Natural killer cell (primary cell): Measurements from ENCODE around the gene TRIM65. TPM values are rescaled to one million over a fixed set of nuclear protein-coding genes. Genes with fewer than 3 reads are reported as not detected.

Experiments used
- ATAC-seq, 3 donors: fragments of 150-1000 bp in 2 of 3; fragments of 200-7000 bp in 1 of 3; cut with Tn5 transposase; 1 replicate in 1 of 3; 2 replicates in 2 of 3; pipeline ENCODE4 v1.10.0; 2021; ENCODE audit warnings: mild to moderate bottlenecking in 2 of 3, moderate library complexity in 2 of 3
- DNase-seq, 2 donors: peaks; one replicate each; pipeline versions ENCODE4 v3.0.0 to v3.0.0-alpha.2; 2013 to 2021; ENCODE audit warnings: mixed read lengths in 1 of 2
- H3K27ac ChIP-seq: one replicate; pipeline ENCODE4 v1.5.1; 2013; ENCODE audit warnings: mild to moderate bottlenecking, low read length
- H3K27me3 ChIP-seq: one replicate; pipeline ENCODE4 v1.6.1; 2013; ENCODE audit warnings: low read length; ENCODE audit not compliant: control insufficient read depth, insufficient read depth
- H3K36me3 ChIP-seq: one replicate; pipeline ENCODE4 v1.6.1; 2013; ENCODE audit warnings: low read length; ENCODE audit not compliant: control insufficient read depth, insufficient read depth
- H3K4me1 ChIP-seq: one replicate; pipeline ENCODE4 v1.6.1; 2013; ENCODE audit warnings: low read length; ENCODE audit not compliant: control insufficient read depth, insufficient read depth
- H3K4me3 ChIP-seq: one replicate; pipeline ENCODE4 v1.5.1; 2013; ENCODE audit warnings: low read length
- H3K9me3 ChIP-seq: one replicate; pipeline ENCODE4 v1.6.1; 2013; ENCODE audit warnings: low read length; ENCODE audit not compliant: control insufficient read depth, insufficient read depth
- H3K27ac Mint-ChIP-seq, 2 donors: one replicate each; pipeline ENCODE4 v1.8.0; 2022; ENCODE audit warnings: mild to moderate bottlenecking in 2 of 2, mixed read lengths in 2 of 2, moderate library complexity in 1 of 2
- H3K27me3 Mint-ChIP-seq, 2 donors: one replicate each; pipeline ENCODE4 v1.8.0; 2022; ENCODE audit warnings: low read depth in 2 of 2, mixed read lengths in 2 of 2
- H3K36me3 Mint-ChIP-seq: one replicate; pipeline ENCODE4 v1.8.0; 2022; ENCODE audit warnings: mixed read lengths
- H3K4me1 Mint-ChIP-seq, 2 donors: one replicate each; pipeline ENCODE4 v1.8.0; 2022; ENCODE audit warnings: mixed read lengths in 2 of 2
- H3K4me3 Mint-ChIP-seq: one replicate; pipeline ENCODE4 v1.8.0; 2022; ENCODE audit warnings: mild to moderate bottlenecking, moderate library complexity, mixed read lengths
- H3K9me3 Mint-ChIP-seq, 2 donors: one replicate each; pipeline ENCODE4 v1.8.0; 2022; ENCODE audit warnings: mixed read lengths in 2 of 2
- WGBS: methylation state at CpG from one replicate; pipeline ENCODE4 v1.1.7; 2013; ENCODE audit warnings: missing lambda C conversion rate; ENCODE audit not compliant: insufficient coverage; 5-methylcytosine and 5-hydroxymethylcytosine counted together
- intact Hi-C: fragments of 100-400 bp; cut with micrococcal nuclease; formaldehyde crosslinking; loops from one replicate; pipeline ENCODE4 v1.14.2; 2022
- total RNA-seq, 4 donors: library from RNA; stranded (reverse); fragments of 120-200 nt in 1 of 4; gene quantifications; one replicate each; pipeline versions ENCODE4 v1.2.3 to v1.2.4, GENCODE V29; 2013 to 2022
- TF ChIP-seq, protein P1 (sequence below): fragments of 200-600 bp; IDR thresholded peaks from one replicate; pipeline ENCODE4 v1.8.0; 2022; ENCODE audit warnings: antibody characterized with exemption

TRIM65 gene
- total RNA-seq, 3 donors from 2014 or later (not counting 1 experiment from before 2014, with no cell fraction given) = 19.2 to 26.9 (median 22.5) TPM

GRCh38 chr17:75937652-75938051, 40.9 kb upstream of the TRIM65 start:
- Histone ChIP-seq H3K4me1 (peaks cover 13% of the 10 kb centered on the region), H3K9me3 (no peaks in the 10 kb centered on the region), H3K36me3 (no peaks in the 10 kb centered on the region), H3K4me3 (no peak overlapping the region), H3K27ac (no peak overlapping the region), H3K27me3 (no peaks in the 10 kb centered on the region)
- DNase-seq (no peak), ATAC-seq (no peak)
- TF ChIP-seq, protein P1, sequence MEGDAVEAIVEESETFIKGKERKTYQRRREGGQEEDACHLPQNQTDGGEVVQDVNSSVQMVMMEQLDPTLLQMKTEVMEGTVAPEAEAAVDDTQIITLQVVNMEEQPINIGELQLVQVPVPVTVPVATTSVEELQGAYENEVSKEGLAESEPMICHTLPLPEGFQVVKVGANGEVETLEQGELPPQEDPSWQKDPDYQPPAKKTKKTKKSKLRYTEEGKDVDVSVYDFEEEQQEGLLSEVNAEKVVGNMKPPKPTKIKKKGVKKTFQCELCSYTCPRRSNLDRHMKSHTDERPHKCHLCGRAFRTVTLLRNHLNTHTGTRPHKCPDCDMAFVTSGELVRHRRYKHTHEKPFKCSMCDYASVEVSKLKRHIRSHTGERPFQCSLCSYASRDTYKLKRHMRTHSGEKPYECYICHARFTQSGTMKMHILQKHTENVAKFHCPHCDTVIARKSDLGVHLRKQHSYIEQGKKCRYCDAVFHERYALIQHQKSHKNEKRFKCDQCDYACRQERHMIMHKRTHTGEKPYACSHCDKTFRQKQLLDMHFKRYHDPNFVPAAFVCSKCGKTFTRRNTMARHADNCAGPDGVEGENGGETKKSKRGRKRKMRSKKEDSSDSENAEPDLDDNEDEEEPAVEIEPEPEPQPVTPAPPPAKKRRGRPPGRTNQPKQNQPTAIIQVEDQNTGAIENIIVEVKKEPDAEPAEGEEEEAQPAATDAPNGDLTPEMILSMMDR = no peak
- 89% methylated on average over 13 of the region's 13 CpGs for WGBS
- Mint-ChIP-seq H3K27ac (no peak overlapping the region), H3K36me3 (no peaks in the 10 kb centered on the region), H3K4me1 (peaks cover 11 to 13% of the 10 kb centered on the region in 2 donors), H3K27me3 (no peaks in the 10 kb centered on the region), H3K9me3 (no peaks in the 10 kb centered on the region), H3K4me3 (no peak overlapping the region)
- intact Hi-C loops = no loop called here

DNA sequence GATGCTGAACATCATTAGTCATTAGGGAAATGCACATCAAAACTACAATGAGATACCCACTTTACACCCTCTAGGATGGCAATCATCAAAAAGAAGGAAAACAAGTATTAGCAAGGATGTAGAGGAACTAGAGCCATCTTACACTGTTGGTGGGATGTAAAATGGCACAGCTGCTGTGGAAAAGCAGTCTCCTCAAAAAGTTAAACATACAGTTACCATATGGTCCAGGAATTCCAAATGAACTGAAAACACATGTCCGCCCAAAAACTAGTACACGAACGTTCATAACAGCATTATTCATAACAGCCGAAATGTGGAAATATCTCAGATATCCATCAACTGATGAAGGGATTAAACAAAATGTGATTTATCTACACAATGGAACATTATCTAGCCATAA, 37.1 kb upstream of the TRIM65 start:
- Histone ChIP-seq H3K36me3 (no peaks in the 10 kb centered on the region), H3K4me1 (no peaks in the 10 kb centered on the region), H3K27me3 (no peaks in the 10 kb centered on the region), H3K9me3 (no peaks in the 10 kb centered on the region), H3K27ac (no peak overlapping the region), H3K4me3 (no peak overlapping the region)
- no peaks in the 10 kb centered on the region for H3K27me3 Mint-ChIP-seq
- no peaks in the 10 kb centered on the region for H3K36me3 Mint-ChIP-seq
- H3K27ac Mint-ChIP-seq = no peak overlapping the region
- no peaks in the 10 kb centered on the region for H3K4me1 Mint-ChIP-seq
- no peaks in the 10 kb centered on the region for H3K9me3 Mint-ChIP-seq
- TF ChIP-seq, protein P1 = no peak
- WGBS = 94% methylated on average over 4 of the region's 4 CpGs
- DNase-seq (no peak), ATAC-seq (no peak)
- intact Hi-C loops = no loop called here
- H3K4me3 Mint-ChIP-seq = no peak overlapping the region

- Mint-ChIP-seq H3K27me3 (no peaks in the 10 kb centered on the region), H3K4me3 (no peak overlapping the region), H3K4me1 (no peaks in the 10 kb centered on the region), H3K9me3 (no peaks in the 10 kb centered on the region), H3K36me3 (no peaks in the 10 kb centered on the region), H3K27ac (no peak overlapping the region)
- no peak overlapping the region for H3K4me3 ChIP-seq
- TF ChIP-seq, protein P1 = no peak
- ATAC-seq (no peak), DNase-seq (no peak)
- 92% methylated on average over 4 of the region's 5 CpGs for WGBS
- intact Hi-C loops = no loop called here
- H3K4me1 ChIP-seq = no peaks in the 10 kb centered on the region
- H3K27ac ChIP-seq = no peak overlapping the region
- no peaks in the 10 kb centered on the region for H3K9me3 ChIP-seq
- no peaks in the 10 kb centered on the region for H3K27me3 ChIP-seq
- no peaks in the 10 kb centered on the region for H3K36me3 ChIP-seq
Measured at GRCh38 chr17:75932852-75933251, 36.1 kb upstream of the TRIM65 start.

- intact Hi-C loops = no loop called here
- H3K36me3 Mint-ChIP-seq = no peaks in the 10 kb centered on the region
- TF ChIP-seq, protein P1 = no peak
- no peaks in the 10 kb centered on the region for H3K4me1 Mint-ChIP-seq
- no peak overlapping the region for H3K4me3 Mint-ChIP-seq
- H3K27me3 Mint-ChIP-seq = no peaks in the 10 kb centered on the region
- H3K9me3 Mint-ChIP-seq = no peaks in the 10 kb centered on the region
- ATAC-seq (no peak), DNase-seq (no peak)
- H3K27ac Mint-ChIP-seq = no peak overlapping the region
- H3K27ac ChIP-seq = no peak overlapping the region
- H3K9me3 ChIP-seq = no peaks in the 10 kb centered on the region
- WGBS = 94% methylated on average over 3 of the region's 4 CpGs
- H3K4me3 ChIP-seq = no peak overlapping the region
- no peaks in the 10 kb centered on the region for H3K36me3 ChIP-seq
- no peaks in the 10 kb centered on the region for H3K27me3 ChIP-seq
- H3K4me1 ChIP-seq = no peaks in the 10 kb centered on the region
Measured at GRCh38 chr17:75931062-75931461, 34.3 kb upstream of the TRIM65 start.
